GM12878 (cell line): ENCODE data around the gene GRAMD2B. TPM values are rescaled to one million over a fixed set of nuclear protein-coding genes. Genes with fewer than 3 reads are reported as not detected.

Experiments used
- ATAC-seq: fragments of 200-7000 bp; cut with Tn5 transposase; 3 replicates; pipeline ENCODE4 v1.9.1; 2020; ENCODE audit warnings: mild to moderate bottlenecking, moderate library complexity
- BruUV-seq: library from RNA; stranded (reverse); fragments of 400-500 nt; replicated peaks from 2 replicates; lab custom pipeline; 2021; lab: Mats Ljungman, UMichigan
- CTCF ChIA-PET: fragments of 300-600 bp; sonication (Branson Sonifier 250); formaldehyde crosslinking; extraction: SDS; loops from one replicate; lab custom pipeline; 2021; ENCODE audit warnings: inconsistent platforms; lab: Yijun Ruan, JAX
- POLR2A ChIA-PET: fragments of 350-600 bp; formaldehyde crosslinking; extraction: SDS; loops from one replicate; lab custom pipeline; 2021; ENCODE audit warnings: inconsistent platforms; lab: Charles Lee
- RAD21 ChIA-PET: fragments of 300-600 bp; sonication (Branson Sonifier 250); formaldehyde crosslinking; loops from one replicate; lab custom pipeline; 2023; ENCODE audit warnings: antibody characterized with exemption; ENCODE audit not compliant: unreplicated experiment; lab: Charles Lee
- SMC1A ChIA-PET: fragments of 300-600 bp; sonication (Branson Sonifier 250); formaldehyde crosslinking; loops from one replicate; lab custom pipeline; 2023; ENCODE audit not compliant: unreplicated experiment, uncharacterized antibody; lab: Charles Lee
- DNase-seq: peaks from one replicate; pipeline ENCODE4 v3.0.0-alpha.2; 2011; ENCODE audit warnings: low read depth, low spot score
- FAIRE-seq: peaks from 3 replicates; lab custom pipeline; 2011; peaks lifted over from hg19 to GRCh38; lab: Jason Lieb, UNC
- H2AFZ ChIP-seq: 2 replicates; pipeline ENCODE4 v1.6.0; 2011; ENCODE audit warnings: low read depth, low read length, control low read depth; ENCODE audit not compliant: control insufficient read depth
- H3K27ac ChIP-seq: 2 replicates; pipeline ENCODE4 v1.5.1; 2011; ENCODE audit warnings: control low read depth; ENCODE audit not compliant: control insufficient read depth, insufficient read depth
- H3K27me3 ChIP-seq, 2 experiments: replicated peaks in 1 of 2; 2 replicates each; pipeline versions ENCODE4 v1.6.0 to v1.6.1; 2011; ENCODE audit warnings: low read length in 1 of 2; ENCODE audit not compliant: control insufficient read depth in 2 of 2, insufficient read depth in 2 of 2
- H3K36me3 ChIP-seq, 2 experiments: 2 replicates each; pipeline ENCODE4 v1.5.1; 2011; ENCODE audit warnings: low read length in 1 of 2; ENCODE audit not compliant: control insufficient read depth in 2 of 2, insufficient read depth in 2 of 2
- H3K4me1 ChIP-seq: 2 replicates; pipeline ENCODE4 v1.6.1; 2011; ENCODE audit warnings: mild to moderate bottlenecking, low read length, moderate library complexity, mixed read lengths; ENCODE audit not compliant: control insufficient read depth, insufficient read depth
- H3K4me2 ChIP-seq: 2 replicates; pipeline ENCODE4 v1.6.0; 2011; ENCODE audit warnings: control low read depth; ENCODE audit not compliant: control insufficient read depth, insufficient read depth
- H3K4me3 ChIP-seq: fragments of 200-600 bp; sonication (generic); 2 replicates; pipeline ENCODE4 v1.5.1; 2016
- H3K79me2 ChIP-seq: 2 replicates; pipeline ENCODE4 v1.6.0; 2011; ENCODE audit warnings: low read length; ENCODE audit not compliant: control insufficient read depth, insufficient read depth
- H3K9ac ChIP-seq: 2 replicates; pipeline ENCODE4 v1.8.0; 2011; ENCODE audit warnings: low read length, control low read depth, mixed read lengths; ENCODE audit not compliant: control insufficient read depth, insufficient read depth
- H3K9me3 ChIP-seq: replicated peaks from 3 replicates; pipeline ENCODE4 v1.5.1; 2011; ENCODE audit warnings: mild to moderate bottlenecking, low read length; ENCODE audit not compliant: control insufficient read depth, insufficient read depth
- H4K20me1 ChIP-seq: 2 replicates; pipeline ENCODE4 v1.6.0; 2011; ENCODE audit not compliant: control insufficient read depth, insufficient read depth
- ASH2L ChIP-seq: fragments of 300-600, 200-600 bp; sonication (generic); IDR thresholded peaks from 2 replicates; pipeline ENCODE4 v1.6.1; 2017; ENCODE audit warnings: low read depth, mild to moderate bottlenecking, borderline replicate concordance
- BRCA1 ChIP-seq: IDR thresholded peaks from 2 replicates; pipeline ENCODE4 v1.6.1; 2011; ENCODE audit warnings: low read depth, low read length, improper control_type of control experiment
- CHD2 ChIP-seq: IDR thresholded peaks from 2 replicates; pipeline ENCODE4 v1.6.1; 2011; ENCODE audit warnings: low read depth, low read length, improper control_type of control experiment, borderline replicate concordance
- ESRRA ChIP-seq: IDR thresholded peaks from 2 replicates; pipeline ENCODE4 v1.6.1; 2012; ENCODE audit warnings: mild to moderate bottlenecking, low read length, improper control_type of control experiment
- HSF1 ChIP-seq: fragments of 150-350 bp; IDR thresholded peaks from 2 replicates; pipeline ENCODE4 v1.6.1; 2014; ENCODE audit warnings: mild to moderate bottlenecking, low read depth, low read length
- IKZF1 ChIP-seq: fragments of 450-650 bp; conservative IDR thresholded peaks from 2 replicates; pipeline ENCODE4 v1.6.1; 2017; ENCODE audit warnings: antibody characterized with exemption, mild to moderate bottlenecking
- MEF2A ChIP-seq: IDR thresholded peaks from 2 replicates; pipeline ENCODE4 v1.6.1; 2011; ENCODE audit warnings: low read depth, mild to moderate bottlenecking, low read length, moderate library complexity; ENCODE audit not compliant: insufficient read depth
- MEF2B ChIP-seq: fragments of 450-650 bp; IDR thresholded peaks from 2 replicates; pipeline ENCODE4 v1.6.1; 2018; ENCODE audit warnings: mild to moderate bottlenecking, moderate library complexity; ENCODE audit not compliant: partially characterized antibody, poor library complexity, severe bottlenecking
- NFYB ChIP-seq: IDR thresholded peaks from 2 replicates; pipeline ENCODE4 v1.6.1; 2011; ENCODE audit warnings: low read depth, mild to moderate bottlenecking, low read length, improper control_type of control experiment, moderate library complexity; ENCODE audit not compliant: insufficient read depth
- PAX5 ChIP-seq: IDR thresholded peaks from 2 replicates; pipeline ENCODE4 v1.6.1; 2011; ENCODE audit warnings: low read depth, low read length, borderline replicate concordance
- SMAD1 ChIP-seq: fragments of 450-650 bp; IDR thresholded peaks from 2 replicates; pipeline ENCODE4 v1.6.1; 2018; ENCODE audit warnings: mild to moderate bottlenecking, low read depth; ENCODE audit not compliant: partially characterized antibody
- TBL1XR1 ChIP-seq: IDR thresholded peaks from 2 replicates; pipeline ENCODE4 v1.6.1; 2012; ENCODE audit warnings: low read depth, low read length, improper control_type of control experiment
- ZNF592 ChIP-seq: fragments of 450-650 bp; IDR thresholded peaks from 2 replicates; pipeline ENCODE4 v1.6.1; 2017; ENCODE audit warnings: mild to moderate bottlenecking, moderate library complexity
- ZNF622 ChIP-seq: fragments of 450-650 bp; IDR thresholded peaks from 2 replicates; pipeline ENCODE4 v1.6.1; 2017; ENCODE audit warnings: mild to moderate bottlenecking, inconsistent platforms
- WGBS: methylation state at CpG from one replicate; pipeline ENCODE4 v1.1.6; 2016; ENCODE audit warnings: low lambda C conversion rate; ENCODE audit not compliant: insufficient replicate concordance, insufficient coverage; ENCODE audit errors: missing lambda C conversion rate; 5-methylcytosine and 5-hydroxymethylcytosine counted together
- in situ Hi-C: fragments of 300-500 bp; cut with MboI; formaldehyde crosslinking; loops from 9 replicates; pipeline ENCODE4 v1.14.3; 2018; ENCODE audit warnings: mixed read lengths
- intact Hi-C: fragments of 100-400 bp; cut with micrococcal nuclease; formaldehyde crosslinking; loops from one replicate; pipeline ENCODE4 v1.14.2; 2022; ENCODE audit not compliant: unreplicated experiment
- polyA plus RNA-seq, 11 experiments: library from polyadenylated mRNA; depleted of rRNA in 4 of 11; unstranded in 6 of 11; stranded (reverse) in 5 of 11; fragments of >200 nt; fragmentation: Nextera tagmentation in 4 of 11; fragmentation: Illumina TruSeq in 1 of 11; extraction: Ambion mirVana in 4 of 11; extraction: Trizol in 1 of 11; gene quantifications; 1 replicate in 1 of 11; 2 replicates in 10 of 11; pipeline versions ENCODE4 v1.2.1 to v1.2.3, GENCODE V29; 2011 to 2016; ENCODE audit warnings: inconsistent platforms in 2 of 11, missing spikeins in 2 of 11, low read depth in 1 of 11
- total RNA-seq, 4 experiments: library from RNA; depleted of rRNA in 3 of 4; stranded (reverse); fragments of >200 nt in 3 of 4; fragmentation: Illumina TruSeq in 1 of 4; extraction: Trizol in 1 of 4; gene quantifications; 2 replicates each; pipeline versions ENCODE4 v1.2.1 to v1.2.3, GENCODE V29; 2013 to 2021
- TF ChIP-seq, protein P1 (sequence below): fragments of 450-650 bp; IDR thresholded peaks from 2 replicates; pipeline ENCODE4 v1.6.1; 2016; ENCODE audit warnings: mild to moderate bottlenecking, moderate library complexity, borderline replicate concordance

GRAMD2B gene
- total and polyA plus RNA-seq, 10 of the 15 experiments (the other 5 are each of a cell fraction or from before 2014, with no cell fraction given): 1.9 to 21.5 (median 8.4) TPM

GRCh38 chr5:126468091-126468490 is 44.9 kb downstream of the GRAMD2B start:
- Histone ChIP-seq H3K36me3 (peaks cover 0 to 7% of the 10 kb centered on the region in 2 experiments; a peak in 1 of 4 replicates), H3K27ac (no peak overlapping the region), H3K4me1 (no peaks in the 10 kb centered on the region), H3K9ac (no peak overlapping the region), H4K20me1 (no peaks in the 10 kb centered on the region), H3K27me3 (no peaks in the 10 kb centered on the region), H3K4me3 (no peak overlapping the region), H3K79me2 (no peaks in the 10 kb centered on the region), H2AFZ (no peak overlapping the region), H3K9me3 (no peaks in the 10 kb centered on the region), H3K4me2 (no peak overlapping the region)
- POLR2A ChIA-PET: no interaction called here
- SMC1A ChIA-PET: no interaction called here
- intact Hi-C loops (no loop called here), in situ Hi-C loops (no loop called here)
- ATAC-seq (no peak), DNase-seq (no peak), FAIRE-seq (no peak)
- BruUV-seq: no TSS peak
- TF ChIP-seq, protein P1, sequence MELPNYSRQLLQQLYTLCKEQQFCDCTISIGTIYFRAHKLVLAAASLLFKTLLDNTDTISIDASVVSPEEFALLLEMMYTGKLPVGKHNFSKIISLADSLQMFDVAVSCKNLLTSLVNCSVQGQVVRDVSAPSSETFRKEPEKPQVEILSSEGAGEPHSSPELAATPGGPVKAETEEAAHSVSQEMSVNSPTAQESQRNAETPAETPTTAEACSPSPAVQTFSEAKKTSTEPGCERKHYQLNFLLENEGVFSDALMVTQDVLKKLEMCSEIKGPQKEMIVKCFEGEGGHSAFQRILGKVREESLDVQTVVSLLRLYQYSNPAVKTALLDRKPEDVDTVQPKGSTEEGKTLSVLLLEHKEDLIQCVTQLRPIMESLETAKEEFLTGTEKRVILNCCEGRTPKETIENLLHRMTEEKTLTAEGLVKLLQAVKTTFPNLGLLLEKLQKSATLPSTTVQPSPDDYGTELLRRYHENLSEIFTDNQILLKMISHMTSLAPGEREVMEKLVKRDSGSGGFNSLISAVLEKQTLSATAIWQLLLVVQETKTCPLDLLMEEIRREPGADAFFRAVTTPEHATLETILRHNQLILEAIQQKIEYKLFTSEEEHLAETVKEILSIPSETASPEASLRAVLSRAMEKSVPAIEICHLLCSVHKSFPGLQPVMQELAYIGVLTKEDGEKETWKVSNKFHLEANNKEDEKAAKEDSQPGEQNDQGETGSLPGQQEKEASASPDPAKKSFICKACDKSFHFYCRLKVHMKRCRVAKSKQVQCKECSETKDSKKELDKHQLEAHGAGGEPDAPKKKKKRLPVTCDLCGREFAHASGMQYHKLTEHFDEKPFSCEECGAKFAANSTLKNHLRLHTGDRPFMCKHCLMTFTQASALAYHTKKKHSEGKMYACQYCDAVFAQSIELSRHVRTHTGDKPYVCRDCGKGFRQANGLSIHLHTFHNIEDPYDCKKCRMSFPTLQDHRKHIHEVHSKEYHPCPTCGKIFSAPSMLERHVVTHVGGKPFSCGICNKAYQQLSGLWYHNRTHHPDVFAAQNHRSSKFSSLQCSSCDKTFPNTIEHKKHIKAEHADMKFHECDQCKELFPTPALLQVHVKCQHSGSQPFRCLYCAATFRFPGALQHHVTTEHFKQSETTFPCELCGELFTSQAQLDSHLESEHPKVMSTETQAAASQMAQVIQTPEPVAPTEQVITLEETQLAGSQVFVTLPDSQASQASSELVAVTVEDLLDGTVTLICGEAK: no peak
- TF ChIP-seq IKZF1 (no peak), ESRRA (no peak), PAX5 (no peak), NFYB (no peak), SMAD1 (no peak), MEF2A (no peak), ASH2L (no peak), TBL1XR1 (no peak), CHD2 (no peak), MEF2B (no peak), BRCA1 (no peak), HSF1 (no peak), ZNF622 (no peak), ZNF592 (no peak)
- RAD21 ChIA-PET: no interaction called here
- CTCF ChIA-PET: no interaction called here
- 100% methylated on average over 3 of the region's 3 CpGs for WGBS
